Aorta (tissue), 5 donors: ENCODE data around the gene GXYLT1. TPM values are rescaled to one million over a fixed set of nuclear protein-coding genes. Genes with fewer than 3 reads are reported as not detected.

Experiments
- ATAC-seq: fragments of 200-7000 bp; cut with Tn5 transposase; one replicate; pipeline ENCODE4 v1.9.1; 2022; ENCODE audit warnings: moderate library complexity; ENCODE audit not compliant: low FRiP score
- DNase-seq, 2 donors: peaks; one replicate each; pipeline ENCODE4 v3.0.0-alpha.2; 2020
- H3K27ac ChIP-seq, 2 donors: one replicate each; pipeline ENCODE4 v1.5.1; 2013; ENCODE audit warnings: low read length in 2 of 2, mild to moderate bottlenecking in 2 of 2, moderate library complexity in 2 of 2, control low read depth in 1 of 2, inconsistent platforms in 1 of 2, low read depth in 1 of 2
- H3K27me3 ChIP-seq, 2 donors: one replicate each; pipeline ENCODE4 v1.6.1; 2013; ENCODE audit warnings: control low read depth in 1 of 2, low read length in 1 of 2, mild to moderate bottlenecking in 1 of 2, moderate library complexity in 1 of 2; ENCODE audit not compliant: insufficient read depth in 2 of 2, control insufficient read depth in 1 of 2
- H3K36me3 ChIP-seq, 2 donors: one replicate each; pipeline ENCODE4 v1.6.1; 2013; ENCODE audit warnings: control low read depth in 1 of 2, low read length in 1 of 2, mild to moderate bottlenecking in 1 of 2; ENCODE audit not compliant: insufficient read depth in 2 of 2, control insufficient read depth in 1 of 2
- H3K4me1 ChIP-seq, 2 donors: one replicate each; pipeline ENCODE4 v1.6.1; 2013; ENCODE audit warnings: low read length in 2 of 2, control low read depth in 1 of 2, mild to moderate bottlenecking in 1 of 2, moderate library complexity in 1 of 2; ENCODE audit not compliant: insufficient read depth in 2 of 2, control insufficient read depth in 1 of 2
- H3K4me3 ChIP-seq, 2 donors: one replicate each; pipeline ENCODE4 v1.5.1; 2013; ENCODE audit warnings: low read length in 2 of 2, control low read depth in 1 of 2, mild to moderate bottlenecking in 1 of 2
- H3K9me3 ChIP-seq: one replicate; pipeline ENCODE4 v1.6.1; 2013; ENCODE audit warnings: mild to moderate bottlenecking, low read length; ENCODE audit not compliant: control insufficient read depth
- WGBS, 2 donors: extraction: QIAGEN DNeasy Blood & Tissue Kit; methylation state at CpG; one replicate each; pipeline ENCODE4 v1.1.7; 2013; 5-methylcytosine and 5-hydroxymethylcytosine counted together
- intact Hi-C, 2 donors: fragments of 100-400 bp; cut with DNase I; formaldehyde crosslinking; loops; one replicate each; pipeline versions ENCODE4 v1.14.2 to v1.15.0; 2022
- polyA plus RNA-seq, 2 donors: library from polyadenylated mRNA; stranded (reverse); fragments of 200-250 nt; gene quantifications; one replicate each; pipeline ENCODE4 v1.2.3, GENCODE V29; 2013
- total RNA-seq, 2 donors: library from RNA; stranded (reverse); fragmentation: NEBNext Ultra II Directional; extraction: Animal tissue kit (Norgen Biotek cat#: 25700); gene quantifications; one replicate each; pipeline ENCODE4 v1.2.1, GENCODE V29; 2021
- donor health status: healthy with polysubstance abuse.
- donor health status: Bipolar disorder and iron deficiency.
- donor health status: DM: no; HTN: no; CAD: no.
- donor health status: DM: no; HTN: no; CAD: no.
- donor health status: DM: yes; HTN: yes; CAD: no.

Gene GXYLT1
- total and polyA plus RNA-seq, 4 donors: 1.9 to 13.5 (median 7.1) TPM

DNA sequence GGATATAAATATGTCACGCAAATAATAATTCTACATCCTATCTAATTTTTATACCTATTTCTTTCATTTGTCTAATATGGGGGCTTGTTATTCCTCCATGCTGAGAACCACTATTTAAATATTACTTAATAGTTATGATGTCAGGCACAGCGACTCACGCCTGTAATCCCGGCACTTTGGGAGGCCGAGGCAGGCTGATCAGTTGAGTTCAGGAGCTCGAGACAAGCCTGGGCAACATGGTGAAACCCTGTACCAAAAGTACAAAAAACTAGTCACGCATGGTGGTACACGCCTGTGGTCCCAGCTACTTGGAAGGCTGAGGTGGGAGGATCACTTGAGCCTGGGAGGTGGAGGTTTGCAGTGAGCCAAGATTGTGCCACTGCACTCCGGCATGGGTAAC, 45.2 kb downstream of the GXYLT1 start:
- Histone ChIP-seq H3K27ac (no peak overlapping the region), H3K27me3 (no peaks in the 10 kb centered on the region), H3K9me3 (no peaks in the 10 kb centered on the region), H3K4me1 (no peaks in the 10 kb centered on the region), H3K36me3 (no peaks in the 10 kb centered on the region), H3K4me3 (no peak overlapping the region)
- WGBS, 2 donors: 94% methylated on average over 9 of the region's 9 CpGs
- DNase-seq (no peak), ATAC-seq (no peak)
- intact Hi-C loops: no loop called here

DNA sequence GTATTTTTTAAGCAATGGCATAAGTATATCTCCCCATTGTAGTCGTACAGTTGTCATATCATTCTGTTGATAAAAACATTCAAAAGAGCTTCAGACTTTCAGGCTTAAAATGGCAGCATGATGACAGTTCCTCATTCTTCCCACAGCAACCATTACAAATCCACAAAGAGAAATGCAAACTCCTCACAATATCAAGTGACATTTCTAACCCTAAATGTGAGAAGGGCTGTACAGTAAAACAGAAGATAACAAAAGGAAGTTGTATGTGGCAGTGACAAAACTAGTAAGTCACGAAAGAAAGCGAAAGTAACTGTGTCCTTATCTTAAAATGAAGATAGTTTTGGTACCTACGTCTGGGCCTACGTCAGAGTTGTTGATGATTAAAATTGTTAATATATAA, 46.7 kb downstream of the GXYLT1 start:
- WGBS, 2 donors: 40 to 48% methylated on average over 5 of the region's 5 CpGs
- DNase-seq (no peak), ATAC-seq (no peak)
- intact Hi-C loops: no loop called here
- Histone ChIP-seq H3K4me3 (peak overlapping the region in 1 of 2 donors; percentile 26), H3K36me3 (no peaks in the 10 kb centered on the region), H3K27me3 (no peaks in the 10 kb centered on the region), H3K27ac (no peak overlapping the region), H3K4me1 (no peaks in the 10 kb centered on the region), H3K9me3 (no peaks in the 10 kb centered on the region)

- no peak overlapping the region for H3K4me3 ChIP-seq
- DNase-seq (no peak), ATAC-seq (no peak)
- intact Hi-C loops: no loop called here
- H3K27ac ChIP-seq: no peak overlapping the region
- H3K9me3 ChIP-seq: no peaks in the 10 kb centered on the region
- 90 to 91% methylated on average over 5 of the region's 5 CpGs for WGBS, 2 donors
- peaks cover 0 to 3% of the 10 kb centered on the region in 2 donors for H3K4me1 ChIP-seq
- H3K36me3 ChIP-seq: no peaks in the 10 kb centered on the region
- H3K27me3 ChIP-seq: no peaks in the 10 kb centered on the region
Observed at GRCh38 chr12:42094277-42094676, 50.4 kb downstream of the GXYLT1 start.

- H3K4me3 ChIP-seq: no peak overlapping the region
- no peaks in the 10 kb centered on the region for H3K36me3 ChIP-seq
- intact Hi-C loops: no loop called here
- no peak for DNase-seq
- H3K27me3 ChIP-seq: no peaks in the 10 kb centered on the region
- peaks cover 0 to 3% of the 10 kb centered on the region in 2 donors for H3K4me1 ChIP-seq
- WGBS, 2 donors: 50 to 51% methylated on average over 2 of the region's 2 CpGs
- H3K27ac ChIP-seq: no peak overlapping the region
- no peaks in the 10 kb centered on the region for H3K9me3 ChIP-seq
- no peak for ATAC-seq
Observed at GRCh38 chr12:42091769-42092168, 52.9 kb downstream of the GXYLT1 start.

GRCh38 chr12:42090899-42091298, 53.8 kb downstream of the GXYLT1 start:
- ATAC-seq (no peak), DNase-seq (no peak)
- no peaks in the 10 kb centered on the region for H3K36me3 ChIP-seq

DNA sequence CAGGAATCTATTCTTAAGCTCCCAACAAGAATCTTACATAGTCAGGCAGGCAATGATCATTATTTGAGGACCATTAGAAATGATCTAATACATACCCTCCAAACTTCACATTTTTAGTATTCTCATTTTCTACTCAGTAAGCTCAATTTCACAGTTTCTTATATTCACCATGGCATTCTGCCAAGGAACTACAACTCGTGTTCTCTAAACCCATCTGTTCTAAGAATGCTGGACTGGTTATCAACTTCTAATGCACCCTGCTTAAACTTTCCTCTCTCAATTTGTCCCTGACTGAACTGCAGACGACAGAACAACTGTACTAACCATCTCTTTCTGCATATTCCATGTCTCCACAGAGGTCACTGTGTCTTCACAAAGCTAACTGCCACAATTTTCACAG, 58.6 kb downstream of the GXYLT1 start:
- H3K4me3 ChIP-seq: no peak overlapping the region
- no peak for ATAC-seq
- H3K27me3 ChIP-seq: no peaks in the 10 kb centered on the region
- H3K36me3 ChIP-seq: peaks cover 0 to 2% of the 10 kb centered on the region in 2 donors
- 37 to 40% methylated on average over 2 of the region's 2 CpGs for WGBS, 2 donors
- H3K9me3 ChIP-seq: no peaks in the 10 kb centered on the region
- H3K27ac ChIP-seq: no peak overlapping the region
- intact Hi-C loops: no loop called here
- H3K4me1 ChIP-seq: peaks cover 0 to 3% of the 10 kb centered on the region in 2 donors
- no peak for DNase-seq

More at GRCh38 chr12:42090899-42091298, 53.8 kb downstream of the GXYLT1 start:
- no peak overlapping the region for H3K27ac ChIP-seq
- no peaks in the 10 kb centered on the region for H3K27me3 ChIP-seq
- no peak overlapping the region for H3K4me3 ChIP-seq
- H3K9me3 ChIP-seq: no peaks in the 10 kb centered on the region
- intact Hi-C loops: no loop called here
- H3K4me1 ChIP-seq: peaks cover 0 to 3% of the 10 kb centered on the region in 2 donors

DNA sequence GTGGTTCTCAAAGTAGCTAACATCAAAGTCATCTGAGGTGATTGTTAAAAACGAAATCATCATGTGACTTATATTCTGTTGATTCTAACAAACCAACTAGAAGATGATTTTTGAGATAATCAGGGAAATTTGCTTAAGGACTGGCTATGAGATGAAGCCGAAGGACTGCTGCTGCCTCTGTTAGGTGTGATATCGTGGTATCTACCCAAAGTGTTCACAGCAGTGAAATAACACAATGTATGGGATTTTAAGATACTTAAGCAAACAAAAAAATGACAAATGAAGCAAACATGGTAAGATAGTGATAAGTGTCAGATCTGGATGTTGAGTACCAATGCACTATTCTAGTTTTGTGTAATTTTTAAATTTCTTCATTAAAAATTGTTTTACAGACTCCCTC, 59.1 kb downstream of the GXYLT1 start:
- WGBS, 2 donors: 72 to 85% methylated on average over 3 of the region's 3 CpGs
- Histone ChIP-seq H3K4me1 (peaks cover 0 to 3% of the 10 kb centered on the region in 2 donors), H3K36me3 (peaks cover 0 to 2% of the 10 kb centered on the region in 2 donors), H3K9me3 (no peaks in the 10 kb centered on the region), H3K27ac (no peak overlapping the region), H3K27me3 (no peaks in the 10 kb centered on the region), H3K4me3 (no peak overlapping the region)
- intact Hi-C loops: no loop called here
- no peak for ATAC-seq
- no peak for DNase-seq

DNA sequence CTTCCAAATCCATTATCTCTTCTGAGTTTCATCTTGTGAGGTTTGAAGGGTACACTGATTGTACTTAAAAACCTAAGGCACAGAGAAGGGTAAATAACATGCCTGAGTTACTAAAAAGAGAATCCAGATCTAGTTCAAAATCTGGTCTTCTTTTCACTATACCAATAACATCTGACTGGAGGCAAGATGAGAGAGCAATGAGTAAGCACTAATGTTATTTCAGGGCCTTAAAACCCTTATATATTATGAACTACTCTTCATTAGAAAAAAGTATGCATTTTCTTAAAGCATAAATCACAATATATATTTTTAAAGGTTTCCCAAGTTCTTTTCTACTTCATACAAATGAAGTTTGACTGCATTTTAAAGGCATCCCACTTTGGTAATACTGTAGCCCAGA, 60.2 kb downstream of the GXYLT1 start:
- no peak overlapping the region for H3K4me3 ChIP-seq
- intact Hi-C loops: no loop called here
- H3K27me3 ChIP-seq: no peaks in the 10 kb centered on the region
- DNase-seq (no peak), ATAC-seq (no peak)
- no peaks in the 10 kb centered on the region for H3K9me3 ChIP-seq
- no peaks in the 10 kb centered on the region for H3K4me1 ChIP-seq
- H3K36me3 ChIP-seq: peaks cover 0 to 2% of the 10 kb centered on the region in 2 donors
- no peak overlapping the region for H3K27ac ChIP-seq

GRCh38 chr12:42076976-42077375, 67.7 kb downstream of the GXYLT1 start:
- no peaks in the 10 kb centered on the region for H3K27me3 ChIP-seq
- DNase-seq (no peak), ATAC-seq (no peak)
- no peaks in the 10 kb centered on the region for H3K9me3 ChIP-seq
- no peak overlapping the region for H3K27ac ChIP-seq
- peaks cover 0 to 2% of the 10 kb centered on the region in 2 donors for H3K36me3 ChIP-seq
- WGBS, 2 donors: 92 to 93% methylated on average over 3 of the region's 3 CpGs
- intact Hi-C loops: no loop called here
- H3K4me1 ChIP-seq: no peaks in the 10 kb centered on the region
- no peak overlapping the region for H3K4me3 ChIP-seq
